Panc1 (cell line): ENCODE results near the gene ZNF593. TPM values are rescaled to one million over a fixed set of nuclear protein-coding genes. Genes with fewer than 3 reads are reported as not detected.

ENCODE experiments used
- ATAC-seq: fragments of 200-7000 bp; cut with Tn5 transposase; 2 replicates; pipeline ENCODE4 v1.9.1; 2020; ENCODE audit warnings: mild to moderate bottlenecking, moderate library complexity
- BruUV-seq: library from RNA; stranded (reverse); fragments of 400-500 nt; replicated peaks from 2 replicates; lab custom pipeline; 2021; lab: Mats Ljungman, UMichigan
- CTCF ChIA-PET: fragments of 300-600 bp; sonication (Branson Sonifier 250); formaldehyde crosslinking; loops from one replicate; lab custom pipeline; 2022; ENCODE audit warnings: antibody characterized with exemption; lab: Charles Lee
- POLR2A ChIA-PET: fragments of 300-600 bp; sonication (Branson Sonifier 250); formaldehyde crosslinking; loops from one replicate; lab custom pipeline; 2022; ENCODE audit warnings: antibody characterized with exemption; lab: Charles Lee
- DNase-seq: peaks from one replicate; pipeline ENCODE4 v3.0.0-alpha.2; 2010; ENCODE audit warnings: low read depth, low spot score
- H3K27ac ChIP-seq: 2 replicates; pipeline ENCODE4 v1.5.1; 2011; ENCODE audit warnings: mild to moderate bottlenecking, low read length, inconsistent platforms
- H3K27me3 ChIP-seq: fragments of 200-500 bp; sonication (Bioruptor generic); 2 replicates; pipeline ENCODE4 v1.6.0; 2014; ENCODE audit warnings: low read length, inconsistent platforms; ENCODE audit not compliant: control insufficient read depth, insufficient read depth
- H3K36me3 ChIP-seq: fragments of 200-500 bp; sonication (Bioruptor generic); 2 replicates; pipeline ENCODE4 v1.5.1; 2014; ENCODE audit warnings: inconsistent platforms, mild to moderate bottlenecking, low read length, moderate library complexity; ENCODE audit not compliant: control insufficient read depth, insufficient read depth
- H3K4me1 ChIP-seq: 2 replicates; pipeline ENCODE4 v1.5.1; 2011; ENCODE audit warnings: inconsistent platforms, mild to moderate bottlenecking, low read length, moderate library complexity; ENCODE audit not compliant: control insufficient read depth, insufficient read depth
- H3K4me3 ChIP-seq, 2 experiments: 2 replicates each; pipeline ENCODE4 v1.5.1; 2011 to 2012; ENCODE audit warnings: low read depth in 2 of 2, low read length in 2 of 2, mild to moderate bottlenecking in 2 of 2, inconsistent platforms in 1 of 2, moderate library complexity in 1 of 2
- H3K9me3 ChIP-seq: fragments of 200-500 bp; sonication (Bioruptor generic); 2 replicates; pipeline ENCODE4 v1.5.1; 2014; ENCODE audit warnings: low read depth, mild to moderate bottlenecking, inconsistent platforms, low read length, moderate library complexity; ENCODE audit not compliant: control insufficient read depth, insufficient read depth
- POLR2AphosphoS5 ChIP-seq: IDR thresholded peaks from 2 replicates; pipeline ENCODE4 v1.6.1; 2012; ENCODE audit warnings: mild to moderate bottlenecking, low read depth, low read length, moderate library complexity
- SIN3A ChIP-seq: IDR thresholded peaks from 2 replicates; pipeline ENCODE4 v1.6.1; 2012; ENCODE audit warnings: low read depth, mild to moderate bottlenecking, low read length, moderate library complexity, borderline replicate concordance; ENCODE audit not compliant: insufficient read depth
- TCF7L2 ChIP-seq: IDR thresholded peaks from 2 replicates; pipeline ENCODE4 v1.6.1; 2011; ENCODE audit warnings: mild to moderate bottlenecking, low read depth, low read length, inconsistent platforms
- in situ Hi-C: cut with HindIII; loops from 2 replicates; pipeline ENCODE4 v1.10.0; 2016; ENCODE audit warnings: low sequenced_read_pairs, low pct_unique_long_range_greater_than_20kb
- intact Hi-C: fragments of 100-400 bp; cut with micrococcal nuclease; formaldehyde crosslinking; loops from one replicate; pipeline ENCODE4 v1.10.0; 2022; ENCODE audit not compliant: unreplicated experiment
- total RNA-seq: library from RNA; stranded (reverse); gene quantifications from one replicate; pipeline ENCODE4 v1.2.1, GENCODE V29; 2021; ENCODE audit not compliant: unreplicated experiment
- TF ChIP-seq, protein P1 (sequence below): fragments of 450-650 bp; IDR thresholded peaks from 2 replicates; pipeline ENCODE4 v1.5.1; 2017; ENCODE audit warnings: mild to moderate bottlenecking
- TF ChIP-seq, protein P2 (sequence below), 2 experiments: IDR thresholded peaks; 2 replicates each; pipeline ENCODE4 v1.6.1; 2011 to 2012; ENCODE audit warnings: low read depth in 2 of 2, control low read depth in 1 of 2, low read length in 1 of 2, mild to moderate bottlenecking in 1 of 2, moderate library complexity in 1 of 2; ENCODE audit not compliant: insufficient read depth in 1 of 2

The ZNF593 gene
- total RNA-seq, 1 experiment from 2014 or later: 108 TPM

DNA sequence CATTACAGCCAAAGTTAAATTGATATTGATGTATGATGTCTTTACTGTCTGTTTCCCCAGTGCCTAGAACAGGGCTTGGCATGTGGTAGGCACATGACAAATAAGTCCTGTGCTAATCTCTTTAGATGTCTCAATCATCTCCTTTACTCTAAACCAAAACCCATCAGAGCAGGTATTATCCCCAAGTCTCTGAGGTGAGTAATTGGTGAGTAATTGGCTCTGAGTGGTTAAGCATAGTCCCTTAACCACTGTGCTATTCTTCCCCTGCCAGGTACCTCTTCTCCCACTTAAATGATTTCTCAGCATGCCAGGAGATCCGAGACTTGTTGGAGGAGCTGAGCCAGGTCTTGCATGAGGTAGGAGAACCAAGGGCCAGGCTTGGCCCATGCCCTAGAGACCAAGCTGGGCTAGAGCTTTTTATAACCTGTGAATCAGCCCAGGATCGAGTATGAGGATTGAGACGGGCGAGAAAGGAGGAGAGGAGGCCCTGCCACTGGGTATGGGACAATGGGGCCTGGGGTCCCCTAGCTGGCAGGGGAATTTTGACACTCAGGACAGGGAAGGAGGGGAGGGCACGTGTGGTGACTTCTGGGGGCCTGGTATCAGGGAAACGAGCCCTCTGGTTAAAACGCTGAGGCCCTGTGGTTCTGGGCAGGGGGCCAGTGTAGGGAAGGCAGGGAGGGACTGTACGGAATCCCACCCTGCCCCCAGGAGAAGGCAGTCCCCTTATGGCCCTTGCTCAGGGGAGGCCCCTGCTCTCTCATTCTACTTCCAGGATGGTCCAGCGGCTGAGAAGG, 12.1 kb downstream of the ZNF593 start:
- in situ Hi-C loops (no loop called here), intact Hi-C loops (no loop called here)
- H3K36me3 ChIP-seq: no peaks in the 10 kb centered on the region; the same call in 1 of the 2 replicates
- no TSS peak for BruUV-seq
- no peaks in the 10 kb centered on the region for H3K27me3 ChIP-seq
- no peak overlapping the region for H3K27ac ChIP-seq
- TF ChIP-seq, protein P1, sequence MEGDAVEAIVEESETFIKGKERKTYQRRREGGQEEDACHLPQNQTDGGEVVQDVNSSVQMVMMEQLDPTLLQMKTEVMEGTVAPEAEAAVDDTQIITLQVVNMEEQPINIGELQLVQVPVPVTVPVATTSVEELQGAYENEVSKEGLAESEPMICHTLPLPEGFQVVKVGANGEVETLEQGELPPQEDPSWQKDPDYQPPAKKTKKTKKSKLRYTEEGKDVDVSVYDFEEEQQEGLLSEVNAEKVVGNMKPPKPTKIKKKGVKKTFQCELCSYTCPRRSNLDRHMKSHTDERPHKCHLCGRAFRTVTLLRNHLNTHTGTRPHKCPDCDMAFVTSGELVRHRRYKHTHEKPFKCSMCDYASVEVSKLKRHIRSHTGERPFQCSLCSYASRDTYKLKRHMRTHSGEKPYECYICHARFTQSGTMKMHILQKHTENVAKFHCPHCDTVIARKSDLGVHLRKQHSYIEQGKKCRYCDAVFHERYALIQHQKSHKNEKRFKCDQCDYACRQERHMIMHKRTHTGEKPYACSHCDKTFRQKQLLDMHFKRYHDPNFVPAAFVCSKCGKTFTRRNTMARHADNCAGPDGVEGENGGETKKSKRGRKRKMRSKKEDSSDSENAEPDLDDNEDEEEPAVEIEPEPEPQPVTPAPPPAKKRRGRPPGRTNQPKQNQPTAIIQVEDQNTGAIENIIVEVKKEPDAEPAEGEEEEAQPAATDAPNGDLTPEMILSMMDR: no peak
- TF ChIP-seq SIN3A: no peak
- TF ChIP-seq, protein P2, sequence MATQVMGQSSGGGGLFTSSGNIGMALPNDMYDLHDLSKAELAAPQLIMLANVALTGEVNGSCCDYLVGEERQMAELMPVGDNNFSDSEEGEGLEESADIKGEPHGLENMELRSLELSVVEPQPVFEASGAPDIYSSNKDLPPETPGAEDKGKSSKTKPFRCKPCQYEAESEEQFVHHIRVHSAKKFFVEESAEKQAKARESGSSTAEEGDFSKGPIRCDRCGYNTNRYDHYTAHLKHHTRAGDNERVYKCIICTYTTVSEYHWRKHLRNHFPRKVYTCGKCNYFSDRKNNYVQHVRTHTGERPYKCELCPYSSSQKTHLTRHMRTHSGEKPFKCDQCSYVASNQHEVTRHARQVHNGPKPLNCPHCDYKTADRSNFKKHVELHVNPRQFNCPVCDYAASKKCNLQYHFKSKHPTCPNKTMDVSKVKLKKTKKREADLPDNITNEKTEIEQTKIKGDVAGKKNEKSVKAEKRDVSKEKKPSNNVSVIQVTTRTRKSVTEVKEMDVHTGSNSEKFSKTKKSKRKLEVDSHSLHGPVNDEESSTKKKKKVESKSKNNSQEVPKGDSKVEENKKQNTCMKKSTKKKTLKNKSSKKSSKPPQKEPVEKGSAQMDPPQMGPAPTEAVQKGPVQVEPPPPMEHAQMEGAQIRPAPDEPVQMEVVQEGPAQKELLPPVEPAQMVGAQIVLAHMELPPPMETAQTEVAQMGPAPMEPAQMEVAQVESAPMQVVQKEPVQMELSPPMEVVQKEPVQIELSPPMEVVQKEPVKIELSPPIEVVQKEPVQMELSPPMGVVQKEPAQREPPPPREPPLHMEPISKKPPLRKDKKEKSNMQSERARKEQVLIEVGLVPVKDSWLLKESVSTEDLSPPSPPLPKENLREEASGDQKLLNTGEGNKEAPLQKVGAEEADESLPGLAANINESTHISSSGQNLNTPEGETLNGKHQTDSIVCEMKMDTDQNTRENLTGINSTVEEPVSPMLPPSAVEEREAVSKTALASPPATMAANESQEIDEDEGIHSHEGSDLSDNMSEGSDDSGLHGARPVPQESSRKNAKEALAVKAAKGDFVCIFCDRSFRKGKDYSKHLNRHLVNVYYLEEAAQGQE (IDR thresholded peaks at IDR 0.05; ENCODE audit: insufficient read depth in 1 of 2, low read depth in 2 of 2, low read length in 1 of 2): no peak
- TF ChIP-seq TCF7L2: no peak
- no peak for TF ChIP-seq POLR2AphosphoS5
- no peak overlapping the region for H3K4me3 ChIP-seq
- ATAC-seq (no peak), DNase-seq (no peak)
- ChIA-PET CTCF (no interaction called here), POLR2A (no interaction called here)
- no peaks in the 10 kb centered on the region; the same call in 1 of the 2 replicates for H3K4me1 ChIP-seq
- H3K9me3 ChIP-seq: no peaks in the 10 kb centered on the region

DNA sequence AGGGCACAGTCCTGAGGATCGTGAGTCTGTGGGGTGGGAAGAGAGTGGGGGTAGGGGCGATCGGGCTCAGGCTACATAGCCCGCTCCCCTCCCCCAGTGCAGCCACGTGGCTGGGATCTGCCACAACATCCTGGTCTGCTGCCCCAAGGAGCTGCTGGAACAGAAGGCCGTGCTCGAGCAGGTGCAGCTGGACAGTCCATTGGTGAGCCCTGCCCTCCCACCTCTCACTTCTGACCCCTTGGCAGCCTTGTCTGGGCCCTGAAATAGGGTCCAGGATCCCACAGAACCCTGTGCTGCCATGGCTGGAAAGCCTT, 12.6 kb downstream of the ZNF593 start:
- H3K27ac ChIP-seq: no peak overlapping the region
- intact Hi-C loops: no loop called here
- DNase-seq (no peak), ATAC-seq (no peak)
- no peaks in the 10 kb centered on the region; the same call in 1 of the 2 replicates for H3K36me3 ChIP-seq
- H3K27me3 ChIP-seq: no peaks in the 10 kb centered on the region
- H3K4me3 ChIP-seq: no peak overlapping the region
- no peaks in the 10 kb centered on the region; the same call in 1 of the 2 replicates for H3K4me1 ChIP-seq
- ChIA-PET CTCF (no interaction called here), POLR2A (no interaction called here)
- in situ Hi-C loops: no loop called here
- BruUV-seq: no TSS peak
- TF ChIP-seq SIN3A (no peak), POLR2AphosphoS5 (no peak), TCF7L2 (no peak)
- TF ChIP-seq, protein P1: no peak
- TF ChIP-seq, protein P2 (IDR thresholded peaks at IDR 0.05; ENCODE audit: insufficient read depth in 1 of 2, low read depth in 2 of 2, low read length in 1 of 2): no peak
- H3K9me3 ChIP-seq: no peaks in the 10 kb centered on the region
